ENCODE data around the gene SPNS3. TPM values are rescaled to one million over a fixed set of nuclear protein-coding genes. Genes with fewer than 3 reads are reported as not detected.

Gene SPNS3
- polyA plus RNA-seq, 1 donor from 2014 or later, result not detected

GRCh38 chr17:4506892-4507291 lies 73.2 kb downstream of the SPNS3 start:
- no peaks in the 10 kb centered on the region for H3K79me2 ChIP-seq (replicated peaks; ENCODE audit: insufficient read depth, low read length)
- H3K27ac ChIP-seq (ENCODE audit: low read length), result no peak overlapping the region
- H3K36me3 ChIP-seq (ENCODE audit: insufficient read depth, low read length), result no peaks in the 10 kb centered on the region
- TF ChIP-seq SMC3 (conservative IDR thresholded peaks at IDR 0.05; ENCODE audit: poor library complexity) (no peak), REST (IDR thresholded peaks at IDR 0.05; ENCODE audit: borderline replicate concordance) (no peak), MXI1 (conservative IDR thresholded peaks at IDR 0.05; ENCODE audit: poor library complexity, severe bottlenecking) (no peak), RAD21 (conservative IDR thresholded peaks at IDR 0.05) (no peak), EZH2 (IDR thresholded peaks at IDR 0.05; ENCODE audit: borderline replicate concordance, insufficient read depth, low read length, poor library complexity, severe bottlenecking) (no peak), CTCF (IDR thresholded peaks at IDR 0.05; ENCODE audit: poor library complexity, severe bottlenecking) (no peak), EP300 (conservative IDR thresholded peaks at IDR 0.05; ENCODE audit: poor library complexity, severe bottlenecking) (no peak)
- no peaks in the 10 kb centered on the region for H3K27me3 ChIP-seq (ENCODE audit: insufficient read depth, low read depth, low read length)
- no peak overlapping the region for H3K4me3 ChIP-seq (ENCODE audit: low read length)
- no peak overlapping the region for H3K9ac ChIP-seq (ENCODE audit: low read length)
- H3F3A ChIP-seq (ENCODE audit: insufficient read depth, low read length, poor library complexity, severe bottlenecking), result no peaks in the 10 kb centered on the region
- no peak overlapping the region for H3K4me2 ChIP-seq (ENCODE audit: low read length)
- H4K20me1 ChIP-seq (ENCODE audit: insufficient read depth), result no peaks in the 10 kb centered on the region
- H3K9me2 ChIP-seq (ENCODE audit: insufficient read depth, low read length), result no peaks in the 10 kb centered on the region
- no peaks in the 10 kb centered on the region for H3K9me3 ChIP-seq (ENCODE audit: low read length)
- no peak overlapping the region for H2AFZ ChIP-seq (ENCODE audit: low read depth, low read length)

GRCh38 chr17:4507361-4508111 lies 73.8 kb downstream of the SPNS3 start:
- H2AFZ ChIP-seq (ENCODE audit: low read depth, low read length), result no peak overlapping the region
- H3K9me3 ChIP-seq (ENCODE audit: low read length), result no peaks in the 10 kb centered on the region
- no peak overlapping the region for H3K27ac ChIP-seq (ENCODE audit: low read length)
- no peaks in the 10 kb centered on the region for H3K36me3 ChIP-seq (ENCODE audit: insufficient read depth, low read length)
- H3K9ac ChIP-seq (ENCODE audit: low read length), result no peak overlapping the region
- no peaks in the 10 kb centered on the region for H3F3A ChIP-seq (ENCODE audit: insufficient read depth, low read length, poor library complexity, severe bottlenecking)
- H3K27me3 ChIP-seq (ENCODE audit: insufficient read depth, low read depth, low read length), result no peaks in the 10 kb centered on the region
- no peak overlapping the region for H3K4me3 ChIP-seq (ENCODE audit: low read length)
- H3K9me2 ChIP-seq (ENCODE audit: insufficient read depth, low read length), result no peaks in the 10 kb centered on the region
- TF ChIP-seq EZH2 (IDR thresholded peaks at IDR 0.05; ENCODE audit: borderline replicate concordance, insufficient read depth, low read length, poor library complexity, severe bottlenecking) (no peak), SMC3 (conservative IDR thresholded peaks at IDR 0.05; ENCODE audit: poor library complexity) (no peak), MXI1 (conservative IDR thresholded peaks at IDR 0.05; ENCODE audit: poor library complexity, severe bottlenecking) (no peak), CTCF (IDR thresholded peaks at IDR 0.05; ENCODE audit: poor library complexity, severe bottlenecking) (no peak), POLR2AphosphoS5 (IDR thresholded peaks at IDR 0.05) (no peak), TAF1 (IDR thresholded peaks at IDR 0.05; ENCODE audit: low read depth) (no peak), RAD21 (conservative IDR thresholded peaks at IDR 0.05) (no peak), EP300 (conservative IDR thresholded peaks at IDR 0.05; ENCODE audit: poor library complexity, severe bottlenecking) (no peak), REST (IDR thresholded peaks at IDR 0.05; ENCODE audit: borderline replicate concordance) (no peak)
- no peaks in the 10 kb centered on the region for H4K20me1 ChIP-seq (ENCODE audit: insufficient read depth)
- H3K4me2 ChIP-seq (ENCODE audit: low read length), result no peak overlapping the region
- no peaks in the 10 kb centered on the region for H3K79me2 ChIP-seq (replicated peaks; ENCODE audit: insufficient read depth, low read length)
